ENCODE results near the gene CDC5L. TPM values are rescaled to one million over a fixed set of nuclear protein-coding genes. Genes with fewer than 3 reads are reported as not detected.
A peak's percentile ranks its signal among the peaks of the same experiment; 100 is the strongest.

CDC5L gene
- total RNA-seq, 1 donor from 2014 or later, result 26.2 TPM

- no peak for DNase-seq
Observed at GRCh38 chr6:44454198-44454597, 66.7 kb downstream of the CDC5L start.

GRCh38 chr6:44456070-44456965, 68.8 kb downstream of the CDC5L start:
- peak; percentile 70 for DNase-seq

- no peak for DNase-seq
Observed at GRCh38 chr6:44456966-44457292, 69.4 kb downstream of the CDC5L start.

GRCh38 chr6:44457596-44457995, 70.1 kb downstream of the CDC5L start:
- DNase-seq, result no peak

- DNase-seq, result no peak
Observed at GRCh38 chr6:44458551-44458950, 71.0 kb downstream of the CDC5L start.

GRCh38 chr6:44462335-44462734, 74.8 kb downstream of the CDC5L start:
- no peak for DNase-seq

- DNase-seq, result no peak
Observed at GRCh38 chr6:44462797-44463727, 75.6 kb downstream of the CDC5L start.

- DNase-seq, result no peak
Observed at GRCh38 chr6:44463728-44464450, 76.4 kb downstream of the CDC5L start.

- no peak for DNase-seq
Observed at GRCh38 chr6:44464527-44465310, 77.2 kb downstream of the CDC5L start.

GRCh38 chr6:44466955-44467354, 79.4 kb downstream of the CDC5L start:
- no peak for DNase-seq

GRCh38 chr6:44468835-44469234, 81.3 kb downstream of the CDC5L start:
- no peak for DNase-seq

- no peak for DNase-seq
Observed at GRCh38 chr6:44470115-44470464, 82.6 kb downstream of the CDC5L start.

GRCh38 chr6:44470746-44471145, 83.2 kb downstream of the CDC5L start:
- DNase-seq, result no peak

GRCh38 chr6:44471271-44471981, 83.9 kb downstream of the CDC5L start:
- DNase-seq, result no peak

- DNase-seq, result peak; percentile 21
Observed at GRCh38 chr6:44472250-44472945, 84.9 kb downstream of the CDC5L start.

GRCh38 chr6:44473393-44474189, 86.1 kb downstream of the CDC5L start:
- DNase-seq, result no peak

- DNase-seq, result no peak
Observed at GRCh38 chr6:44474190-44474631, 86.7 kb downstream of the CDC5L start.

- DNase-seq, result no peak
Observed at GRCh38 chr6:44474643-44475042, 87.1 kb downstream of the CDC5L start.

- no peak for DNase-seq
Observed at GRCh38 chr6:44475417-44475778, 87.9 kb downstream of the CDC5L start.

All from dermis blood vessel endothelial cell (primary cell).